Transverse colon (tissue), 4 donors: ENCODE measurements around the gene PKD1.

Experiments used
- CTCF ChIP-seq, 5 experiments: fragments of 200-600 bp in 3 of 5; fragments of 450-650 bp in 2 of 5; sonication (generic) in 3 of 5; IDR thresholded peaks; 1 replicate in 2 of 5; 2 replicates in 3 of 5; pipeline ENCODE4 v1.5.1; 2016 to 2017; ENCODE audit warnings: antibody characterized with exemption in 5 of 5, inconsistent platforms in 3 of 5, mild to moderate bottlenecking in 2 of 5, moderate library complexity in 1 of 5
- EP300 ChIP-seq: sonication (generic); formaldehyde crosslinking; IDR thresholded peaks from one replicate; pipeline ENCODE4 v1.6.1; 2017; ENCODE audit warnings: antibody characterized with exemption, low read depth
- POLR2A ChIP-seq: fragments of 450-650 bp; IDR thresholded peaks from one replicate; pipeline ENCODE4 v1.6.1; 2016; ENCODE audit warnings: antibody characterized with exemption, mild to moderate bottlenecking, moderate library complexity
- POLR2AphosphoS5 ChIP-seq, 3 donors: sonication (generic); formaldehyde crosslinking; IDR thresholded peaks; one replicate each; pipeline ENCODE4 v1.6.1; 2016; ENCODE audit warnings: antibody characterized with exemption in 3 of 3

- TF ChIP-seq CTCF (IDR thresholded peaks at IDR 0.05) (no peak), POLR2A (no peak), POLR2AphosphoS5 (IDR thresholded peaks at IDR 0.05) (no peak), EP300 (no peak)
Measured at GRCh38 chr16:2145843-2146242, 10.1 kb upstream of the PKD1 start.
